Stimulated activated CD4-positive, alpha-beta T cell treated with anti-CD3 and anti-CD28 coated beads, Interleukin-15, amount 100 ng/mL, for 1 hour (primary cell): ENCODE results near the gene MAP3K21.

ENCODE experiments used
- DNase-seq, 2 donors: peaks; one replicate each; pipeline ENCODE4 v3.0.0-alpha.2; 2020; ENCODE audit warnings: low read depth in 1 of 2, low spot score in 1 of 2

MAP3K21 gene

DNA sequence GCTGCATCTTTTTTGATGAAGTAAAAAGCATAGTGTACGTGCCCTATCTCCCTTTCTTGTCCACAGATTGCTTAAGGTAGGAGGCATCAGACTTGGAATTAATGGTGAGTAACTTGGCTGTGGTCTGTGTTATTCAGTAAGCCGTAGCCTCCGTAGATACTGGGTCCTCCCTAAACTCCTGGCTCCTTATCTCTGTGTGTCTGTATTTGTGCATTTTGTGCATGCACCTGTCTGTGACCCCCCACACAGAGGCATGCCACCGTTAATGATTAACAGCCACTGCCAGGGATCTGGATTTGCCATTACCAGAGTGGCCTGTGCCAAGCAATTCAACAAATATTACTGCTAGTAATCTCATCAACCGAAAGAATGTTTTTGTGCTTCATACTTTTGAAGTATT lies 31.9 kb downstream of the MAP3K21 start:
- DNase-seq, result no peak

DNA sequence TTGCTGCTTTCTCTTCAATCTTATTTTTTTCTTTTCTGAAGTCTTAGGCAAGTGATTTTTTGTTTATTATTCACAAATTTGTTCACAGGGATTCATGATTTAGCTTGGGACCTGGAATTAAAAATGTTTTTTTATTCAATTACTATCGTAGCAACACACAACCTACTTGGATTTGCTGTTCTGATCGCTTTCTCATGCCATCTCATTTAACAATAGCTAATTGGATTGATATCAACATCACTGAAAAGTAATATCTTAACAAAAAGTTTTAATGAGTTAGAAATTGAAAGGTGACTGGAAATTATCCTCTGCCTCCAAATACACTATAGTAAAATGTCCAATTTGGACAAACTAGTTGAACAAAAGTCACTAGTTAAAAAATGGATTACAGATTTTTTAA lies 32.4 kb downstream of the MAP3K21 start:
- DNase-seq, result no peak

DNA sequence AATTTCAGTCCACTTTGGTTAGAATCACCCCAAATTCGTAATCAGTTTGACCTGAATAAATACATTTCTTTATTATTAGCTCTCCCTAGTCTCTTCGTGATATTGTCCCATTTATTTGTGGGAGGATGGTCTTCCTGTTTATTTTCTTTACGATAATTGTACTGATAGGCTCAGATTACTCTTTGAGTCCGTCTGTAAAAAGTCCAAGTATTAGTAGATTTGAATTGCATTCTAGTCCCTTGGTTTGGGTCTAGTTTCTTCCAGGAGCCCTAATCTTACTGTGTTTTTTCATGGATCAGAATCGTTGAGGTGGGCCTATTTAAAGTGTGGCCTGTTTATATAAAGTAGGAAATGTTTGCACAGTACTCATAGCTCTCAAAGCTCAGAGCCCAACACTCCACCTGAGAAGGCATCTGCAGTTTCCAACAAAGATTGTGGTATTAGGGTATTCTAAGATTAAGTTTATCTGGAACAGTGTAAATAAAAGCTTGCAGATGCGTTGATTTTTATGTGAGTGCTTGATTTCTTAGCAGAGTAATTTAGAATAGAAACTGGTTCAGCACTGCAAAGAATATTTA lies 33.1 kb downstream of the MAP3K21 start:
- DNase-seq, result no peak

DNA sequence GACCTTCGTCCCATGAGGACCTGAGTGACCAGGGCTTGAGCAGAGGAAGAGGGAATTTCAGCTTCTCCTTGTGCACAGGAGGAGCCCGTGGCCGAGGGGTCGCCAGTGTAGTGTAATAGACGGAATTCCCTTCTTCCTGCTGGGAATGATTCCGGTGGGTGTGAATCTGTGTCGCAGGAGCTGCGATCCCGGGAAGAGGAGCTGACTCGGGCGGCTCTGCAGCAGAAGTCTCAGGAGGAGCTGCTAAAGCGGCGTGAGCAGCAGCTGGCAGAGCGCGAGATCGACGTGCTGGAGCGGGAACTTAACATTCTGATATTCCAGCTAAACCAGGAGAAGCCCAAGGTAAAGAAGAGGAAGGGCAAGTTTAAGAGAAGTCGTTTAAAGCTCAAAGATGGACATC lies 34.4 kb downstream of the MAP3K21 start:
- DNase-seq, result no peak

DNA sequence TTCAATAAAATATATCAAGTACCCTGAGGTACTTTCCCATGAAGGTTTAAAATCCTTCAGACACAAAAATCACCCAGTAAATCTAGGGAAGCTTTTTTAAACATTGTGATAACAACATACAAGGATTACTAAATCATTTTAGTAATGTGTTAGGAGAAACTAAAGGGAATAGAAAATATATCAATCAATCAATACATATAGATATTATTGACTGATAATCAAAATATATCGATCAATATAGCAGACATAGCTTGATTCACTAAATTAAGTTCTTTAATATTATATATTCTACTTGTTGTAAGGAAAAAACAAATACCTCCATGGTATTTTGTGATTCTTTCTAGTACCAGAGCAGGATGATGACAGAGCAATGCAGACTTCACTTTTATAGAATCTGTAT lies 35.2 kb downstream of the MAP3K21 start:
- DNase-seq, result no peak

DNA sequence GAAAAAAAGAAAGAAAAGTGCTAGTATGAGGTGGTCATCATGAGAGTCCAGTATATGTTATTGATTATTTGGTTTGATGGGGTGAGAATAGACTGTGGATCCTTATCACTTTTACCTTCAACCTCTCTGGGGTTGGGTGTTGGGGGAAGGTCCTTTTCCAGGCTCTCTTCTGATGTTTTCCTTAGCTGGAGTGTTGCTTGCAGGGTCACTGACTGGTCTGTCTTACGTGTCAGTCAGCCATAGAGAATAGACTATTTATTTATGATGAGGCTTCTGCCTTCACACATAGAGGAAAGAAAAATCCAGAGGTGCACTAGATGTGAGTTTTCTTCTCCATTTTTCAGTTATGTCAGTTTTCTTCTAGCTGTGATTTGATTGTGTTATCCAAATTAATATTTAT lies 36.5 kb downstream of the MAP3K21 start:
- DNase-seq, result no peak

DNA sequence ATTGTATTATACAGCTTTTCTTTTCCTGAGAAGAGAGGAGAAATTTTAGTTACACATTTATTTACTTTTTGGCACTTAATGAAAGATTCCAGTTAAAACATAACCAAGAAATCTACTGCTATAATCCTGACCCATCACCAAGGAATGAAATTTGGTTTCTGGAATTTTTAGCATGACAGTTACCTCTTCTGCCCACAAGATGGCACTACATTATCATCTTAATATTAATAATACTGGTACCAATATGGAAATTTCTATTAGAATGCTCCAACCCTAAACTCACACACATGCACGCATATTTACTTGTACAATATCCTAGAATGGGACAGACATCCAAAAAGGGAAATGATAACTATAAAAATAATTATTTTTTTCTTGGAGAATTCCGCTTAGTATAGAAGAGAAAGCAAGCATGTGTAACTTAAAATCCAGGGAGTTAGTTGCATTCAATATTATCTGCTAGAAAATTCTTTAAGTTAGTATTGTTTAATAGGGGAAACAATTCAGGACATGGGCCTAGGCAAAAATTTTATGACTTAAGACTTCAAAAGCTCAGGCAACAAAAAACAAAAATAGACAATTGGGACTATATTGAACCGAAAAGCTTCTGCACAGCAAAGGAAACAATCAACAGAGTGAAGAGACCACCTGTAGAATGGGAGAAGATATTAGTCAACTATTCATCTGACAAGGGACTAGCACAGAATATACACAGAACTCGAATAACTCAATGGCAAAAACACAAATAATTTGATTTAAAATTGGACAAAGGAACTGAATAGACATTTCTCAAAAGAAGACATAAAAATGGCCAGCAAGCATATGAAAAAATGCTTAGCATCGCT lies 37.4 kb downstream of the MAP3K21 start:
- no peak for DNase-seq

DNA sequence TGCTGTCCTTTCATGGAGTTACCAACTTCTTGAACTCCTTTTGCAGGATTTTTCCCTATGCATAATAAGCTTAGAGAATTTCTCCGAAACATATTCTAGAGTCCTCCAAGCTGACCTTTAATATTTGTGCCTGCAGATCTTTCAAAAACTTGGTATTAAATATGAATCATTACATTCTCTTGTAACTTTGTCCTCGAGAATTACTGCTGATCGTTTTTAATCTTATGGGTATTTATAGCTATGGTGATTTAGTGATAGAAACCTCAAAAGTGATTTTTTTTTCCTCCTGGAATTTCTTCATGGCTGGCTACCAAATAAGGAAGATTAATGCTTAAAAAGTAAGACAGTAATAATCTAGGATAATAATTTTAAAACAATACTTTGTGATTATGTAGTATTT lies 39.1 kb downstream of the MAP3K21 start:
- no peak for DNase-seq

DNA sequence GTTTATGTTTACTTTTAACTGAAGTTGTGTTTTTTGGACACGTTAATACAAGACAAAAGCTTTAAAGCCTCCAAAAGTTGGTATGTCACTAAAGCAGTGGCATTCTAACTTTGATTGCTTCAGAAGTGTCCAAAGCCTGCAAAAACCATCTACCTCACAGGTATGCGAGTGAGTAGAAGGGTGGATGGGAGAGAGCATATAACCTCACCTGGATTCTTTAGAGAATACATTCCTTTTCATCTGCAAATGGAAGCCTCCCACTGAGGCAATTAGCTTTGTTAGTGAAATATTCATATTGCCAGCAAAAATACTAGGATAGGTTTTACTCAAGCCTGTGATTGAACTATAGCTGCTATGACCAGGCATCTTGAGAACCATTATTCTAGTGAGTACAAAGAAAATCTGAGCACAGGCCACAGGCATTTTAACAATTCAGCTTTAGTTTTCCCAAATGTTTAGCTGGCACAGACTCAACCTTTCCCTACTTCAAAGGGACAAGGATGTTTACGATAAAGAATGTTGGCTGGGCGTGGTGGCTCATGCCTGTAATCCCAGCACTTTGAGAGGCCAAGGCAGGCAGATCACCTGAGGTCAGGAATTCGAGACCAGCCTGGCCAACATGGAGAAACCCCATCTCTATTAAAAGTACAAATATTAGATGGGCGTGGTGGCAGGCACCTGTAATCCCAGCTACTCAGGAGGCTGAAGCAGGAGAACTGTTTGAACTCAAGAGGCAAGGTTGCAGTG lies 39.7 kb downstream of the MAP3K21 start:
- no peak for DNase-seq

DNA sequence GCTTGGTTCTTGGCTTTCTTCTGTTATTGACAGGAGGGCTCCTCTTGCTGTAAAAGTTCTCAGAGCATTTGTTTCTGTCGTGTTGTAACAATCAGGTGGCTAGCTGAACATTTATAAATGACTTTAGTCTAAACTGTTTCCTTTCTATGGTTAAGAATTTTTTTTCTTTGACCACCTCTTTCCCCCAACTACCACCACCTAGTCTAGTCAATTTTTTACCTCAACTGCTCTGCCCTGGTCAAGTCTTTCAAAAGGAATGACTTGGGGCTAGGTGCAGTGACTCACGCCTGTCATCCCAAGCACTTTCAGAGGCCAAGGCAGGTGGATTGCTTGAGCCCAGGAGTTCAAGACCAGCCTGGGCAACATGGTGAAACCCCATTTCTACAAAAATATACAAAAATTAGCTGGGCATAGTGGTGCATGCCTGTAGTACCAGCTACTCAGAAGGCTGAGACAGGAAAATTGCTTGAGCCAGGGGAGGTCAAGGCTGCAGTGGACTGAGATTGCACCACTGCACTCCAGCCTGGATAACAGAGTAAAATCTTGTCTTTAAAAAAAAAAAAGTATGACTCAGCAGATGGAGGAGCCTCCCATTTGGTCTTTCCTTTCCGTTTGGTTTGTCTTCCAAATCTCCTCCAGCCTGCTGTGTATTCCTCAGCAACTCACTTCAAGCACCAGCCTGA lies 40.7 kb downstream of the MAP3K21 start:
- DNase-seq, result no peak

DNA sequence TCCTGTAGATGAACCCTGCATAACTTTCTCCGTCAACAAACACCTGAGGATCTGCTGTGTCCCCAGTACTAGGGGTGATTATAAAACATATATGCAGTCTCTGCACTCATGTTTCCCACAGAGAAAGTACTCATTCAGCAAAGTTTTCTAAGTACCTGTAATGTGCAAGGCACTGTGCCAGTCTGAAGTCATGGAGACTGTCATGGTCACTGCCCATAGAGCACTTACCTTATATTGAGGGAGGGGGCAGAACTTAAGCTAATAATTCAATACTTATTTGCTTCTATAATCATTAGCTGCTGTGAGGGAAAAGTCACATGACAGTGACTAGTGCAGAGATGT lies 41.2 kb downstream of the MAP3K21 start:
- DNase-seq, result no peak

DNA sequence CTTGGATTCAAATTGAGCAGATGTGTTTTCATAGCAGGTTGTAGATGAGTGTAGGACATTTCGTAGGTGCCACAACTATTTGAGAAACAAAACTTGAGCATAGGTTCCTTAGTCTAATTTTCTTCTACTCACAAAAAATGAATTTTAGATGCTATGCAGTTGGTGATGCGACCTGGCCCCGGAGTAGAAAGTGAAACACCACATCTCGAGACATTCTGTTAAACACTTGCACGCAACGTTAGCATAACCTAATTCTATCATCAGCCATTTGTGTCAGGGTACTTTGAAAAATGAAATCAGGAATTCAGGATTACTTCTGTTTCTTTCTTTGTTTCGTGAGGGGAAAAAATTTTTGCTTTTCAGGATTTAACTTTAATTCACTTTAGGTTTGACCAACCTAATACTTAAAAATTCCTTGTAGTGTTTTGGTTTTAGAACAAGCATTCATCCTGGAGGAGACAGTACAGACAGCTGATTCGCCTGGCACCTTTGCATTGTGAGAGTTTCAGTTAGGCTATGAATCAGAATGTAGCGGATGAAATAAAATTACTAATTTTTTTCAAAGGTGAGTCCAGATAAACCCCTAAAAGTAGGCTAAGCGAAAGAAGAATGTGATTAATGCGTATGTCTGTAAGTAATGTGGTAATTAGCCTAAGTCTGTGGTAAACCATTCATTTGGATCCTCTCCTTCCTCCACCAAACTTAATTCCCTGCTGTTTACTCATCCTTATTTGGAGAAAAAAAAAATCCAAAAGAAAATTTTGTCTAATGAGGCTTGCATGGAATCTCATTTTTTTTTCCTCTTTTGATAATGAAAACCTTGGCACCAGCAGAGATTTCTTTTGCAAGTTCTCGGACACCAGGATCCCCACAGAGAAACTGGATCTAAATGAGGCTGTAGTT lies 44.9 kb downstream of the MAP3K21 start:
- no peak for DNase-seq

DNA sequence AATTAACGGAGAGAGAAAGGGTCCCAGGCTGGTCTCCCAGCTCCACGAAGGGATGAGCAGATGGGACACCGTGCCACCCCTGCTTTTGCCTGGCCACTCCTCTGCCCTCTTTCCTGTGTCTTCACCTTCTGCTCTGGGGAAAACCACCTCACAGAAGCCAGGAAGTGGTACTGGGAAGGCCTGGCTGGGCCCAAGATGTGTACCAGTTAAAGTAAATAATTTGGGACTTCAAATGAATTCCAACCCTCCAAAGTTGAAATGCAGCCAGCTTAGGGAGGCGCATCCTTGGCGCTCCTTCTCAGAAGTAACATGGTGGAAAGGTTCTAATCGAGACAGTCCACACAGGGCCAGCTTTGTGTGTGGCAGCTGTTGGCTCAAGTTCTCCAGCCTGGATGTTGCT lies 45.7 kb downstream of the MAP3K21 start:
- DNase-seq, result no peak

DNA sequence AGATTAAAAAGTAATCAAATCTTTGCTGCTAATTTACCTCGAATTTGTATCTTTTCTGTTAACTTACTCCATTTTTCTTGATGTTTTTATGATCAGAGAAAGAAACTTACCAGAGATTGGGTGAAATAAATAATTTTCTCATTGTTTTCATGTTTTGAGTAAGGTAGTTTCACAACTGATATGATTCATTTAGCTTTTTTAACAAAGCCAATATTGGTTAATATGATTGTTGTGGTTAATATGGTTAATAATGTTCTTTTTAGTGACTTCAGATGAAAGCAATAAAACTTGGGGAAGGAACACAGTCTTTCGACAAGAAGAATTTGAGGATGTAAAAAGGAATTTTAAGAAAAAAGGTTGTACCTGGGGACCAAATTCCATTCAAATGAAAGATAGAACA lies 48.1 kb downstream of the MAP3K21 start:
- no peak for DNase-seq

DNA sequence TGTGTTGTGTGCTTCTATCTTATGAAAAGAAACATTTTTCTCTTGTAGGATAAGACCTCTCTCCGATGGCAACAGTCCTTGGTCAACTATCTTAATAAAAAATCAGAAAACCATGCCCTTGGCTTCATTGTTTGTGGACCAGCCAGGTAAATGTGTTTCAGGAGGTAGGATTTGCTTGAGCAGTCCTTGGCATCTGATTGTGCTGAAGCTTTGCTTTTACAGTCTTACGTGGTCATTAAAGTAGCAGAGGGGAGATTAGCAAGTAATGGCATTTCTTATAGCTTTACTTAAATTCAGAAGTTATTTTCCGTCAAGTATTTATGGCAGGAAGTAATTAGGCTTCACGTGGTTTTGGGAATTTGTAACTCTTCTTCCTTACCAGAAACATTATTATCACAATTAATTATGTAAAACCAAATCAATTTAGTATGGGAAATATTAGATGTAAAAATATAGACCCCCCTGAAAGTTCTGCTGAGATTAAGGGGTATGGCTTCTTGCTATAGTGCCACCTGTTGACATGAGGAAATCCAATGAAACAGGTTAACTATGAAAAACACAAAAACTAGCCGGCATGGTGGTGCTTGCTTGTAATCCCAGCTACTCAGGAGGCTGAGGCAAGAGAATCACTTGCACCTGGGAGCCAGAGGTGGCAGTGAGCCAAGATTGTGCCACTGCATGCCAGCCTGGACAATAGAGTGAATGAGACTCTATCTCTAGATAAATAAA lies 49.0 kb downstream of the MAP3K21 start:
- DNase-seq, result no peak

DNA sequence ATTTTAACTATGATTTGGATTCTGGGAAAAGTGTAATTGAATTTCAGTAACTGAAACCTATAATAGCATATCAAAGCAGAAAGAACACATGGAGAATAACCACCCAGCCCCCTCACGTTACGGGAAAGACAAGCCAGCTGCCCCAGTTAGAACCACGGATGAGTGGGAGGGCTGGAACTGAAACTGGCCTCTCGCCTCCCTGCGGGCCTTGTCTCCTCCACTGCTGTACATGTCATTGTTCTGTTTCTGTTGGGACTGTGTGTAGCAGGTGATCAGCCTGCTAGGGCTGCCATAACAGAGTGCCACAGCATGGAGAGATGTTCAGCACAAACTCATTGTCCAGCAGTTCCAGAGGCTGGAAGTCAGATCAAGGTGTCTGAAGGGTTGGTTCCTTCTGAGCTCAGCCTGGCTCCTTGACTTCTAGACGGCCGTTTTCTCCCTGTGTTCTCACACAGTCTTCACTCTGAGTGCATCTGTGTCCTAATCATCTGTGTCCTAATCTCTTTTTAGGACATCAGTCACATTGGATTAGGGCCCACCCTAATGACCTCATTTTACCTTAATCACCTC lies 52.4 kb downstream of the MAP3K21 start:
- no peak for DNase-seq

DNA sequence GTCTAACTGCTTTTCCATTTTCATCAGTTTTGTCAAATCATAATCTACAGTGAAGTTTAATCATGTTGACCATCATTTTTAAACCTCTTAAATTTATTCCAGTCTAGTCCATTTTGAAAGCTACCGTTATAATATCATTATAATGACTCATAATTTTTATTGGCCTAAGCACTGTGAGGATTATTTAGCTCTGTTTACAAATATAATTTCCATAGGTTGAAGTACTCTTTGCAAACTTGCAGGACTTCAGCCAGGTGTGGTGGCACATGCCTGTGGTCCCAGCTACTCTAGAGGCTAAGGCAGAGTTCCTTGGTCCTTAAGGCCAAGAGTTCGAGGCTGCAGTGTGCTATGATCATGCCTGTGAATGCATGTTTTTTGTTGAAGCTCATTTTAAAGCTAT lies 54.3 kb downstream of the MAP3K21 start:
- no peak for DNase-seq

DNA sequence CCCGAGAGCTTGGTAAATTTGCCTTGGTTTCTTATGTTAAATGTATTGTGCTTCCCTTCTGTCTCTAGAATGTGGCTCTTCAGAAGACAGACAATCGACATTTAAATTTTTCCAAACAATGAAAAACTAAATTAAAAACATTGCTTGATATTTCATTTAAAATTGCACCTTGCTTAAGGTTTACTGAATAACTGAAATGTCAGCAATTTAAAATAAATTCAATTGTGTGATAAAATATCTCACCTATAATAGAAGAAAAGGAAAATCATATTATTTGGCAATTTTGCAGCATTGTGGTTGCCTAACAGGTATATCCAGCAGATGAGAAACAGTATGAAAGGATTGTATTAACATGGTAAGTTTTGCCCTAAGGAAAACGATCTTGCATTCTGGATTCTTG lies 56.5 kb downstream of the MAP3K21 start:
- DNase-seq, result no peak

DNA sequence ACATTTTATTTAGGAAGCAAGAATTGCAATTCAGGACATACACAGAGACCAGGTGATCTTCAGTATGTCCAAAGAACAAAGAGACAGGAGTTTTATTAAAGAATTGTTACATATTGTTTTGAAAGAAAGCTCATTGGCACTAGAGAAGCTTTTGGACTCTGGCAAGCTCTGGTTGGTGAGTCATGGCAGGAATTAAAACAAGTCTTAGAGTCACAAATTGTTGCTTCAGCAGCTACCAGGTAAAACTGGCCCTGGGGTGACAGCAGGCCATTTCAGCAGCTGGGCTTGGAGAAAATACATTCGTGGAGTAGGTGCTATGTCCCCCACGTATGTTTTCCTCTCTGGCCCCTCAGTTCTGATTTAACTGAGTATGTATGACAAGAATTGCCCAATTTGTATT lies 58.8 kb downstream of the MAP3K21 start:
- DNase-seq, result no peak

DNA sequence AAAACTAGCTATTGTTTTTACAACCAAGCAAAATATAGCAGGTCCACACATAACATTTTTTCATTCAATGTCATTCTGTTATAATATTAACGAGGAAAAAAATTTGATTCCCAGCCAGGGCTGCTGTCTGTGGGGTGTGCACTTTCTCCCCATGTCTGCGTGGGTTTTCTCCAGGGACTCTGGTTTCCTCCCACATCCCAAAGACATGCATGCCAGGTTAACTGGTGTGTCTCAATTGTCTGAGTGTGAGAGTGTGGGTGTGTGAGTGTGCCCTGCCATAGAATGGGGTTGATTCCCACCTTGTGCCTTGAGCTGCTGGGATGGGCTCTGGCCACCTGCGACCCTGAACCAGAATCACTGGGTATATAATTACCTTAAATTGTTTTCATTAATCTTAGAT lies 60.1 kb downstream of the MAP3K21 start:
- DNase-seq, result no peak
